GM18499 (cell line): ENCODE results near the gene DPM1.
A peak's percentile ranks its signal among the peaks of the same experiment; 100 is the strongest.

Source experiments
- ATAC-seq: cut with Tn5 transposase; IDR thresholded peaks from one replicate; pipeline ENCODE4 v1.9.1; 2021; ENCODE audit warnings: moderate number of reproducible peaks; ENCODE audit not compliant: insufficient read depth, unreplicated experiment

The DPM1 gene

DNA sequence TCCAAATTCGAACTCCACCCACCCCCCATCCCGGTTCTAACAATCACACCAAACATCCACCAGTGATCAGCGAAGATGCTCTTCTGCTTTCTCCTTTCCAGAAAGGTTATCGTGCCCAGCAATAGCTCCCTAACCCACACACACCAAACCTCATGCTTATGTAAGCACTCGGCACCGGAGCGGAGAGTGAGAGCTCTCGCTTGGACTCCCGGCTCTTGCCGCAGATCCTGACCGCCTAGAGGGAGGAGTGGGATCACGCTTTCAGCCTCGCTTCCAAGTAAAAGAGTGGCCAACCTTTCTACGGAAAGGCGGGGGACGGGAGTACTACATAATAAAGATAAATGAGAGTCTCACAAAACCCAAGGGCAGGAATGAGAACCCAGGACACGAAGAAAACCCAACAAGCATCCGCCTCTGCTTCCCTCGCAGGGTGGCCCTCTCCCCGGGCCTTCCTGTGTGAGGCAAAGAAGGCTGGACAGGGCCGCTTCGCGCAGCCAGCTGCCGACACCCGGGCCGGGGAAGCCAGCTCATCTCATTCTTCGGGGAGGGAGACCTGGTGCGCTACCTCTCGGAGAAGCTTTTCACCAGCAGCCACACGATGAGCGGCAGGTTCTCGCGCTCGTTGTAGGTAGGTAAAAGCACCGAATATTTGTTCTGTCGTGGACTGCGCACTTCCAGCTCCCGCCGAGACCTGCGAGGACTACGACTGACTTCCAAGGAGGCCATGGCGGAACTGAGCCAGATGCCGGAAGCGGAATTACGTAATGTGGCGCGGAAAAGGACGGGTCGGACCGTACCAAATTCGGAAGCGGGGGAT, at the start of gene DPM1:
DPM1 (minus strand) TSS at position 735 of the 817 bp plus-strand sequence; CDS start at position 726, 9 bp downstream.
- peak; percentile 63 for ATAC-seq

DNA sequence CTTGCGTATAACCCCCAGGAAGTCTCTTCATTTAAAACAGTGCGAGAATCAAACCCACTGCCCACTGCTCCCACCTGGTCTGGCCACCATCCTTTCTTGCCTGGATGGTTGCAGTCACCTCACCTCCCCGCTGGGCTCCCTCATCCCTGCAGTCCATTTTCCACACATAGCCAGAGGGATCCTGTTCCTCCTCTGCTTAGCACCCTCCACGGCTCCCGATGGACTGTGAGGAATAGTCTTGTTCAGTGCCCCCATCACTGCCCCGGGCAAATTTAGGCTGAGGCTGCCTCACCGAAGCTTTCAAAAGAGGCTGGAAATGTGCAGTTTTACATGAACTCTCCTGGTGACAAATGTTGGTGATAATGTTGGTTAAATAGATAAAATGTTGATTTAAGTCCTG, 46.9 kb upstream of the DPM1 start:
- no peak for ATAC-seq

DNA sequence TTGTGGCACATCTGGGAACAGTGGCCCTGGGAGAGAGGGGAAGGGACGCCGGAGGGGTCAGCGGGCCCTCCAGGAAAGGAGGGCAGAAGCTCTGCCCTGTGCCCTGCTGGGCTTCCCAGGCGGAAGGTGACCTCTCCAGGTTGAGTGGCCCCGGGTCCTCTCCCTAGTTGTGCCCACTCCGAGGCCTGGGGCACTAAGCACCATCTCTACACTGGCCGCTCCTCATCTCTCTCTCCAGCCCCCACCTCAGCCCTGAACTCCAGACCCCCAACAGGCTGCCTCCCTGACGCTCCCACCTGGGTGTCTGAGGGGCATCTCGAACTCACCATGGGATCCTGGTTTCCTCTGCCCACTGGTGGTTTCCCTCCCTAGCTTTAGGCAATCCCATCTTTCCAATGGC, 46.4 kb upstream of the DPM1 start:
- no peak for ATAC-seq

DNA sequence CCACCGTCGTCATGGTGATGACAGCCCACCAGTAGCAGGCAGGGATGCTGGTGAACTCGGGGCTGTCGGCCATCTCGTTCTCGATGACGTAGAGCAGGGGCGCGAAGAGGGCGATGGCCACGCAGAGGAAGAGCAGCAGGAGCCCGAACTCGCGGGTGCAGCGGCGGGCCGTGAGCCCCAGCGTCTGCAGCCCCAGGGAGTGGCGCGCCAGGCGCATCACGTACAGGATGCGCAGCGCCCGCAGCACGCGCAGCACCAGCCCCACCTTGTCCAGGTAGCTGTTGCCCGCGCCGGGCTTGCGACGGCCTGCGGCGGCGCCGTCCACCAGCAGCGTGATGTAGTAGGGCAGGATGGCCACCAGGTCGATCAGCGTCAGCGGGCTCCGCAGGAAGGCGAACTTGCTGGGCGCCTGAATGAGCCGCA, 46.0 kb upstream of the DPM1 start:
- no peak for ATAC-seq

DNA sequence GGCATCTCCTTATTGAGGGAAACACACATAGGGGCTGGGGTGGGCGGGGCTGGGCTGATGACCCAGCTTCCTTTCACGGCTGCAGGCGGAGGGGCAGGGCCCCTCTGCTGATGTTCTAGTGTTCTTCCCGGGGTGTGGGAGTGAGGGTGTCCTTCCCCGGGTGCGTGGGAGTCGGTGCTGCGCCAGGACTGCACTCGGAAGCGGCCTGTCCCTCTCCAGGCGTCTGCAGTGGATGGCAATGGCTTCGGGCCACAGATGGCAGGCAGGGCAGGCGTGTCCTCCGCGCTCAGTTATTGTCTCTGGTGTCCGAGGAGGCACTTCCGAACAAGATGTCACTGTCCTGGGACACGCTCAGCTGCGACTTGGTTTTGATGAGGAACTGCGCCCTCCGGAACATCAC, 45.4 kb upstream of the DPM1 start:
- no peak for ATAC-seq

DNA sequence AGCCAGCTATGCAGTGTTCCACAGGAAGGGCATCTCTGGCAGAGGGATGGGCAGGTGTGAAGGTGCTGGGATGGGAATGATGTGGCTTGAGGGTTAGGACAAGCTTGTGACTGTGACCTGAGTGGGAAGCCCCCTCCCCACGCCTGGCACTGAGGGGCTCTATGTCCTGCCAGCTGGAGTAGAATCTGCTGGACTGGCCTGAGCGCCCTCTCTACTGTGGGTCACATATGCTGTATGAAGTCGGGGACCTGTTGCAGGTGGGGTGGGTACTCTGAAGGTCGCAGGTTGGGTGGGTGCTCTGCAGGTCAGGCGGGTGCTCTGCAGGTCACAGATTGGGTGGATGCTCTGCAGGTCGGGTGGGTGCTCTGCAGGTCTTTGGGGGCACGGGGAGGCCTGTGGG, 44.3 kb upstream of the DPM1 start:
- ATAC-seq = no peak

DNA sequence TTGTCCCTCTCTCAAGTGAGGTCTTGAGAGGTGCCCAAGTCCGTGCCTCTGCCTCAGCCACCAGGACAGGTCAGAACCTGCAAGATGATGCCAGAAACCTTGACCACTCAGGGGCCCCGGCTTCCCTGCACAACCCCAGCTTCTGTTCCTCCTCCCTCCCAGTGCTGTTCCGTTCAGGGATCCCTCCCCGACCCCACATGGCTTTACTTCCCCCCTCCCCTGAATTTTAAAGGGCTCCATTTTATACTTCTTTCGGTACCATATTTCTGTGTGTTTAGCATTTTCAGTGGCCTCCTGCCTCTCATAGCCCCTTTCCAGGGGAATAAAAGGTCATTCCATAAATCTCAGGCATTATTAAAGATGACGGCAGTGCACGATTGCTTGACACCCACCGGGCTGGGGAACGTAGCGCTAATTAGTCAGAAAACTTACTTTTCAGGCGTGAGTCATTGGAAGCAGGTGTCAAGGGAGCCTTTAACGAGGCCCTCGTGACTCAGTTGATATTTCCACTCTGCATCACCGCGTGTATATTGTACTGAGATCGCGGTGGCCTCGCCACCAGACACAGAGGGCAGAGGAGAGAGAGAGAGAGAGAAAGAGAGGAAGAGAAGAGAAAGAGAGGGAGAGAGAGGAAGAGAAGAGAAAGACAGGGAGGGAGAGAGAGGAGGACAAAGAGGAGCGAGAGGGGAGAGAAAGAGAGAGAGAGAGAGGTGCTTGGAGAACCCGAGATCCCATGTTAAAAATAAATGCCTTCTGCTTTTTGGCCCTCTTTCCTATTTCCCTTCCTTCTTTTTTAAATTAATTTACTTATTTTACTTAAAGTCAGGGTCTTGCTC, 43.3 kb upstream of the DPM1 start:
- no peak for ATAC-seq

DNA sequence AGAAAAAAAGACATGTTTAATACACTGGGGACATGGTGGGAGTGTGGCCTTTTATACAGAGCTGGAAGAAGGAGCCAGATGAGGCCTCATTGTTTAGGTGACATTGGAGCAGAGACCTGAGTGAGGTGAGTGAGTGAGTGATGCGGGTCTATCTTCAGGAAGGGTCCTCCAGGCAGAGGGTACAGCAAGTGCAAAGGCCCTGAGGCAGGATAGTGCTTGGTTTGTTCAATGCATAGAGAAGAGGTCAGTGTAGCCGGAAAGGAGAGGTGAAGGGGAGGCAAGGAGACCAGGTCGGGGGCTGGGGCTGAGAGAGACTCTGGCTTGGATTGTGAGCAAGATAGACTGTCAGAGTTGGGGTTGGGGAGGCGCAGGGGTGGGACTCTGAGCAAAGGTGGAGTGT, 41.0 kb upstream of the DPM1 start:
- no peak for ATAC-seq

DNA sequence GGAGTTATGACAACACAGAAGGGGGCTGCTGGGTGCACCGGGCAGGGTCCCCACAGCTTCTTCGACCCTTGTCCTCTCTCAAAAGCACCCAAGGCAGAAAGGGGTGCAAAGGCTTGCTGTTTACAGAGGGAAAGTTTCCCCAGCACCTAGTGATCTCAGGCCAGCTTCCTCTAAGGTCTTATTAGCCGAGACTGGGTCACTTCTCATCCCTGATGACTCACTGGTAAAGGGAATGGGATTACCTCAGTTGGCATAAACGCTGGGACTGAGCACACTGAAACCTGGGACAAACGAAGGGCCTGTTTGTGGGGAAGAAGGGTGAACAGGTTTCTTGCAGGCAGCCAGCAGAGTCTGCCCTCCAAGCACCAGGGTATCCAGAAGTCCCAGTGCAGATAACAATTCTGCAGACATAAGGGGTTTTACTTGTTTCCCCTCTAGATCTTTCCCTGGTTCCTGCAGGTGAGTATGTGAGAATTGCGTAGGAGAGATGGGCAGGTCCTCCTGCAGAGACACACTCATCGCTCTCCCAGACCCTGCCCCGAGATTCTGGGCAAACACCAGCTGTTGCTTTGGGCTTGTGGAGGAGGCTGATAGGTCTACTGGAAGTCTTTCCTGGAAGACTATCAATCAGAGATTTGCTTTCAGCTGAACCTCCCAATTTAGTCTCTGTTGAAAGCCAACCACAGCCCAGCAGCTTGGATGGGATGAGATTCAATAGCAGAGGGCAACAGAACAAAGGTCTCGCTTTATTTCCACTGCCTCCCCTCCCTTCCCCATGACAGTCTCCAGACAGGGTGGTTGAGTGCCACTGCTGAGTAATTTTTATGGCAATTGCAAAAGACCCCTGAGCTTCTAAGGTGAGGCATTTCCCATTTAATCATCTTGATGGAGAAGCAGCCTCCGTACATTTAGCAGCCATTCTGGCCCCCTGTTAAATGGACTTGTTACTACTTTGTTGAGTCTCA, 38.9 kb upstream of the DPM1 start:
- ATAC-seq = no peak

DNA sequence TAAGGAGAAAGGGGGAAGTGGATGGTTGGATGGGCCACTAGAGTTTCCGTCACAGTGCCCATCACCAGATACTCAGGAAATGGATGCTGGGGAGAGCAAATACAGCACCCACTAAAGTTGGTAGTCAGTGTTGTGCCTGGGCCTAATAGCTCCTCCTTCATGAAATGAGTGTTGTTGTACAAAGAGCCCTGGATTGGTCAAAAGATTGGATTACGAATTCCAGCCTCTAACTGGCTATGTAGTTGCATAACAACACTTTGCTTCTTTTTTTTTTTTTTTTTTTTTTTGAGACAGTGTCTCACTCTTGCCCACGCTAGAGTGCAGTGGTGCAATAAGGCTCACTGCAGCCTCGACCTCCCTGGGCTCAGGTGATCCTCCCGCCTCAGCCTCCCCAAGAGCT, 37.2 kb upstream of the DPM1 start:
- ATAC-seq = no peak

DNA sequence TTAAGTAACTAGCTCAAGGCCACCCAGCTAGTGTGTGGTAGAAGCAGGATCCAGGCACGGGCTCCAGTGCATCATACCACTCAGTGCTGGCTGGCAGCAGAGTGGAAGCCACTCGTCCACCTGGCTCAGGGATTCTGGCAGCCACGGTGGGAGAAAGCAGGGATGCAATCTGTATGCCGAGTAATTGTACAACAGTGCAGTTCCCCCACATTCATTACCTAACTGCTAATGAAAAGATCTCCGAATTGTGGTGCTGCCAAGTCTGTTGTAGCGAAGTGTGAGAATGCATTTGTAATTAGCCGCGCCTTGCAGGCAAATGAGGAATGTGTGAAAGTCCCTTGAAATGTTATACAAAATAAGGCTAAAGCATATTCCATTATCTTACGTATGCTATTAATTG, 35.5 kb upstream of the DPM1 start:
- no peak for ATAC-seq

DNA sequence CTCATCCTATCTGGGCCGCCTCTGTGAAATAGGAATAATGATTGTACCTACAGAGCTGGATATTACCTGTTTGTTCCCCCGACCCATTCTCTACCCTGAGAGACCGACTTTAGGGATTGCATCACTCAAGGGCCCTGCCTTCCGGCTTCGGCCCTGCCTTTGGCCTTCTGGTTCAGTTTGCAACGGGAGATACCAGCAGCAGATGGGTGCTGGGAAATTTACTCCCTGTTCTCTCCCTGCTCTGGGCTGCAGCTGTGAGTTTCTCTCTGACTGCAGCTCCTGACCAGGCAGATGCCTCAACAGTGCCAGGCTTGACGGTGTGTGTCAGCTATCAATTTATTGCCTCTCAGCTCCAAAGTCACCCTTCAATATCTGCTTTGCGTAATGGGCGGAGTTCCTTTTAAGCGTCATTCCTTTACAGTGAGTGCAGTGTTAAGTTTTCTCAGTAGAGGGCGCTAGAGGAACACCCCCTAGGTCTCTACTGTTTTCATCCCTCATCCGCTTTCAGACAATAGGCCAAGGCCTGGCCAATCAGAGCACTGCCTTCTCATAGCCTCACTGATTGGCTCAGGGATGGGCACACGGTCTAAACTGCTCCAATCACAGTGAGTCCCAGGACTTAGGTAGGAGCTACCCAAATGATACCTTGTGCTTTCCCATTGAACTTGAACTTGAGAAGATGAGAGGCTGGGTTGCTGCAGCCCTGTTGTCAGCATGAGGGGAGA, 34.6 kb upstream of the DPM1 start:
- no peak for ATAC-seq

DNA sequence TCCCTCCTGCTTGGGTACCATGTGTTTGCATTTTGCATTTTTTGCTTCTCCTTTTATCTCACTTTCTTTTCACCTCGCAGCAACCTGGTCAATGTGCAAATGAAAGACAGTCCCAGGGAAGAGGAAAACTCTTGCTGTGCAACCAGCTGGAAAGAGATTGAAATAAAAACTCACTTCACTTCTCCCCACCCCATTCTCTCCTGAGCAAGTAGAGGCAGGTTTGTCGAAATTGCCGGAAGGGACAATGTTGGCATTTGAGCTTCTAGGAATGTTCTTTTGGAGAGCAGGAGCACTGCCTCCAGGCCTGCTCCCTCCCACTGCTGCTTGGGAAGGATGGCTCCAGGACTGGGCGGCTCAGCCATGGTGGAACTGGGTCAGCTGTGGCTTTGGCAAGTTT, 34.0 kb upstream of the DPM1 start:
- ATAC-seq = no peak

DNA sequence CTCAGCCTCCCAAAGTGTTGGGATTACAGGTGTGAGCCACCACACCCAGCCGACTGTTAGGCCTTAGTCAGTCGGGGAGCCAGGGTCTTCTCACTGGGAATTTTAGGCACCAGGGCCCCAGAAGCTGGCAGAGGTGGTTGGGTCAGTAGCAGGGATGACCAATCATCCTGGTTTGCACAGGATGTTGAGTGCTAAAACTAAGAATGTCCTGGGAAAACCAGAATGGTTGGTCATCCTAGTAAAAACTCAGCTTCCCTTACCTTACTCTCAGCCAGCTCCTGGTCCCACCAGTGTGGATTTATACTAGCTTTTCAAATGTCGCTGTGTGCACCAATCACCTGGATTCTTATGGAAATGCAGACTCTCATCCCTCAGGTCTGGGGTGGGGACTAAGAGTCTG, 32.7 kb upstream of the DPM1 start:
- no peak for ATAC-seq

DNA sequence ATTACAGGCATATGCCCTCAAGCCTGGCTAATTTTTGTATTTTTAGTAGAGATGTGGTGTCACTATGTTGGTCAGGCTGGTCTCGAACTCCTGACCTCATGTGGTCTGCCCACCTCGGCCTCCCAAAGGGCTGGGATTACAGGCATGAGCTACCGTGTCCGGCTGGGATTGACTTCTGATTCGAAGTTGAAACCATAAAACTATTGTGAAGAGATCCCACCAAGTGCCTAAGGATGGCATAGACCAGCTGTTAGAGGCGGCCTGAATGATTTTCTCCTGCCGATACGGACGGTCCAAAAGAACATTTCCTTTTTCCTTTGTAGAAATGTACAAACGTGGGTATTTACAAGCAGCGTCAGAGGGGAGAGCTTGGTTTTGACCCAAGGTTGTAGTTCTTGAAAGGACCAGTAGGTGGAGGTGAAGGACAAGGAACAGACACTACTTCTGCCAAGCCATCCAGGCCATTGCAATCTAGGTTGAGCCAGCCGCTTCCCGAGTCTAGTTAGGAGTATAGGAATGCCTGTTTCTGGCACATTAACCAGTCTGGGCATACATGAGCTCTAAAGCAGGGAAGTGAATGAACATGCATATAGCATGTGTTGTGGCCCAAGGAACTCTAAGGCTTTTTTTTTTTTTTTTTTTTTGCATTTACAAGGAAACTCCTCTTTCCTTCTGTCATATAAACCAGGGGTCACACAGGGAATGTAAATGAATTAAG, 29.3 kb upstream of the DPM1 start:
- ATAC-seq = no peak

DNA sequence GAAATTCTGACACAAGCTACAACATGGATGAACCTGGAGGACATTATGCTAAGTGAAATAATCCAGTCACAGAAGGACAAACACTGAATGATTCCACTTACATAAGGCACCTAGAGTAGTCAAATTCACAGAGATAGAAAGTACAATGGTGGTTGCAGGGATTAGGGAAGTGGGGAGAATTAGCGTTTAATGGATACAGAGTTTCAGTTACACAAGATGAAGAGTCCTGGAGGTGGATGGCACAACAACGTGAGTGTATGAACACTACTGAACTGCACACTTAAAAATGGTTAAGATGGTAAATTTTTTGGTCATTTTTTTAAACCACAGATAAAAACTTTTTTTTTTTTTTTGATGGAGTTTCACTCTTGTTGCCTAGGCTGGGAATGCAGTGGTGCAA, 25.0 kb upstream of the DPM1 start:
- no peak for ATAC-seq

DNA sequence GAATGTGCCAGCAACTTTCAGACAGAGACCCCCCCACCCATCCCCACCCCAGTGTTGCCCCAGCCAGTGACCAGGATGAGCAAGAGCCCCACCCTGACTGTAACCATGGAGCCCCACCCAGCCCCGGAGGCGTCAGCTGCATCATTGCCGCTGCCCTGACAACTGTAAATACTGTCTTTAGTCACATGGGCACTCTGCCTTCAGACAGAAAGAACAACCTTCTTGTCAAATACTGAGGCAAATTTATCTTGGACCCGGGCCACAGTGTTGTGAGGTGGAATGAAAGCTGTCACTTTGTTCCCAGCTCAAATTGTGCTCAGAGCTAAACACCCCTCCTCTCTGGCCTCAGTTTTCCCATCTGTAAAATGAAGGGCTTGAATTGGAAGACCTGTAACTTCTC, 24.0 kb upstream of the DPM1 start:
- ATAC-seq = no peak

DNA sequence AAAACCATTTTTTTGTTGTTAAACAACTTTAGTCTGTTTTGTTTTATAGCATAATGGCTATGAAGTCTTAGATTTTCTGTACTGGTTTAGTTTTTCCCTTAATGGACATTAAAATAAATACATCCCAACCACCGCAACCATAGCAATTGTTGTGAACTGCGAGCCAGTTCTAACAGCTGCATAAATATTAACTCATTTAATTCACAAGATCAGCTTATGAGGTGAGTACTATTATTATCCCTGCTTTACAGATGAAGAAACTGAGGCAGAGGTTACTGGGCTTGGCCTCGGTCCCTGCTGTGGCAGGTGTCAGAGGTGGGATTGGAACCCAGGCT, 23.3 kb upstream of the DPM1 start:
- ATAC-seq = no peak
